Keratinocyte (primary cell): ENCODE measurements around the gene HCST. TPM values are rescaled to one million over a fixed set of nuclear protein-coding genes. Genes with fewer than 3 reads are reported as not detected.

Experiments used
- DNase-seq: peaks from one replicate; pipeline ENCODE4 v3.0.0-alpha.2; 2011; ENCODE audit warnings: low read depth, missing footprints, low spot score
- FAIRE-seq: peaks from 2 replicates; lab custom pipeline; 2011; peaks lifted over from hg19 to GRCh38; lab: Jason Lieb, UNC
- H2AFZ ChIP-seq: 2 replicates; pipeline ENCODE4 v1.6.0; 2012; ENCODE audit warnings: low read length, control low read depth, inconsistent platforms; ENCODE audit not compliant: control insufficient read depth
- H3K27ac ChIP-seq: 2 replicates; pipeline ENCODE4 v1.5.1; 2011; ENCODE audit warnings: low read length; ENCODE audit not compliant: control insufficient read depth, insufficient read depth
- H3K27me3 ChIP-seq: 3 replicates; pipeline ENCODE4 v1.6.0; 2011; ENCODE audit warnings: low read length; ENCODE audit not compliant: control insufficient read depth, insufficient read depth; ENCODE audit errors: extremely low read depth
- H3K36me3 ChIP-seq, 2 experiments: 2 replicates in 1 of 2; 3 replicates in 1 of 2; pipeline ENCODE4 v1.5.1; 2011; ENCODE audit warnings: low read length in 2 of 2, mild to moderate bottlenecking in 1 of 2; ENCODE audit not compliant: control insufficient read depth in 2 of 2, insufficient read depth in 2 of 2; ENCODE audit errors: extremely low read depth in 1 of 2
- H3K4me1 ChIP-seq: 3 replicates; pipeline ENCODE4 v1.5.1; 2011; ENCODE audit warnings: low read length; ENCODE audit not compliant: control insufficient read depth, insufficient read depth; ENCODE audit errors: extremely low read depth
- H3K4me2 ChIP-seq: 3 replicates; pipeline ENCODE4 v1.6.0; 2011; ENCODE audit warnings: low read depth, low read length; ENCODE audit not compliant: control insufficient read depth, insufficient read depth; ENCODE audit errors: extremely low read depth
- H3K4me3 ChIP-seq, 3 experiments: fragments of 200-600 bp in 1 of 3; sonication (generic) in 1 of 3; 2 replicates in 2 of 3; 3 replicates in 1 of 3; pipeline ENCODE4 v1.5.1; 2011 to 2016; ENCODE audit warnings: low read length in 3 of 3, mild to moderate bottlenecking in 3 of 3, control low read depth in 2 of 3, inconsistent platforms in 1 of 3, low read depth in 1 of 3, mixed read lengths in 1 of 3, mixed run types in 1 of 3, moderate library complexity in 1 of 3; ENCODE audit not compliant: control insufficient read depth in 2 of 3, insufficient read depth in 2 of 3; ENCODE audit errors: extremely low read depth in 1 of 3
- H3K79me2 ChIP-seq: 2 replicates; pipeline ENCODE4 v1.6.0; 2012; ENCODE audit warnings: low read length; ENCODE audit not compliant: control insufficient read depth, insufficient read depth
- H3K9ac ChIP-seq: 3 replicates; pipeline ENCODE4 v1.6.0; 2011; ENCODE audit warnings: low read length; ENCODE audit not compliant: control insufficient read depth, insufficient read depth; ENCODE audit errors: extremely low read depth
- H3K9me1 ChIP-seq: 3 replicates; pipeline ENCODE4 v1.6.0; 2011; ENCODE audit warnings: low read length; ENCODE audit not compliant: control insufficient read depth, insufficient read depth; ENCODE audit errors: extremely low read depth
- H3K9me3 ChIP-seq: 2 replicates; pipeline ENCODE4 v1.5.1; 2012; ENCODE audit warnings: low read depth, low read length; ENCODE audit not compliant: control insufficient read depth
- H4K20me1 ChIP-seq: 3 replicates; pipeline ENCODE4 v1.6.0; 2011; ENCODE audit warnings: low read length; ENCODE audit not compliant: control insufficient read depth, insufficient read depth; ENCODE audit errors: extremely low read depth
- CTCF ChIP-seq, 3 experiments: IDR thresholded peaks in 1 of 3; conservative IDR thresholded peaks in 1 of 3; optimal IDR thresholded peaks in 1 of 3; 2 replicates in 2 of 3; 3 replicates in 1 of 3; pipeline versions ENCODE3 to v1.5.1; 2011; ENCODE audit warnings: low read length in 3 of 3, mild to moderate bottlenecking in 3 of 3, moderate library complexity in 2 of 3, control low read depth in 1 of 3, inconsistent platforms in 1 of 3; ENCODE audit not compliant: insufficient read depth in 2 of 3; ENCODE audit errors: extremely low read depth in 1 of 3
- EZH2 ChIP-seq: IDR thresholded peaks from one replicate; pipeline ENCODE4 v1.6.1; 2012; ENCODE audit warnings: inconsistent platforms, mild to moderate bottlenecking, low read length, moderate library complexity
- dilution Hi-C: fragments of 300-500 bp; cut with MboI; formaldehyde crosslinking; loops from one replicate; pipeline ENCODE4 v1.7.0; 2020; ENCODE audit warnings: low sequenced_read_pairs; ENCODE audit not compliant: extremely low pct_ligation_motif_present
- polyA plus RNA-seq, 5 experiments: library from polyadenylated mRNA; depleted of rRNA in 3 of 5; stranded (reverse) in 3 of 5; stranded (forward) in 1 of 5; unstranded in 1 of 5; fragments of >200 nt; gene quantifications; 1 replicate in 1 of 5; 2 replicates in 3 of 5; 3 replicates in 1 of 5; pipeline versions ENCODE4 v1.2.1 to v1.2.3, GENCODE V29; 2011 to 2012; ENCODE audit warnings: missing spikeins in 2 of 5, low read depth in 1 of 5, low replicate concordance in 1 of 5

The HCST gene
- polyA plus RNA-seq, 1 donor (not counting 4 experiments of a cell fraction or from before 2014, with no cell fraction given): 0.25 TPM

- Histone ChIP-seq H3K36me3 (peaks cover 0 to 1% of the 10 kb centered on the region in 2 experiments), H3K9me3 (no peaks in the 10 kb centered on the region), H3K27me3 (no peaks in the 10 kb centered on the region), H3K79me2 (peaks cover 9% of the 10 kb centered on the region), H3K27ac (no peak overlapping the region), H3K4me1 (peaks cover 19% of the 10 kb centered on the region), H3K4me3 (peak overlapping the region; percentile 60 to 89 (median 74)), H3K9me1 (no peaks in the 10 kb centered on the region), H2AFZ (no peak overlapping the region), H4K20me1 (no peaks in the 10 kb centered on the region), H3K4me2 (peak overlapping the region; percentile 81), H3K9ac (peak overlapping the region; percentile 76)
- TF ChIP-seq CTCF (optimal IDR thresholded peaks at IDR 0.05 in 1 of 3, IDR thresholded peaks at IDR 0.05 in 1 of 3, conservative IDR thresholded peaks at IDR 0.05 in 1 of 3; ENCODE audit: extremely low read depth in 1 of 3, insufficient read depth in 2 of 3, low read length in 3 of 3) (no peak), EZH2 (no peak)
- dilution Hi-C loops: no loop called here
- FAIRE-seq (no peak), DNase-seq (no peak)
Measured at GRCh38 chr19:35936738-35937268, 34.5 kb downstream of the HCST start.

- no peak overlapping the region for H2AFZ ChIP-seq
- no peaks in the 10 kb centered on the region for H3K9me3 ChIP-seq
- H3K4me2 ChIP-seq: peak overlapping the region; percentile 81
- peaks cover 0 to 1% of the 10 kb centered on the region in 2 experiments for H3K36me3 ChIP-seq
- H3K9me1 ChIP-seq: no peaks in the 10 kb centered on the region
- H3K79me2 ChIP-seq: peaks cover 9% of the 10 kb centered on the region
- no peaks in the 10 kb centered on the region for H4K20me1 ChIP-seq
- peak overlapping the region; percentile 60 to 89 (median 74) for H3K4me3 ChIP-seq
- DNase-seq (no peak), FAIRE-seq (peak; percentile 43)
- H3K27me3 ChIP-seq: no peaks in the 10 kb centered on the region
- peak overlapping the region; percentile 76 for H3K9ac ChIP-seq
- peaks cover 19% of the 10 kb centered on the region for H3K4me1 ChIP-seq
- dilution Hi-C loops: no loop called here
- no peak overlapping the region for H3K27ac ChIP-seq
- TF ChIP-seq CTCF (optimal IDR thresholded peaks at IDR 0.05 in 1 of 3, IDR thresholded peaks at IDR 0.05 in 1 of 3, conservative IDR thresholded peaks at IDR 0.05 in 1 of 3; ENCODE audit: extremely low read depth in 1 of 3, insufficient read depth in 2 of 3, low read length in 3 of 3): no peak
- TF ChIP-seq EZH2: no peak
Measured at GRCh38 chr19:35937345-35938281, 35.3 kb downstream of the HCST start.
